CD14-positive monocyte (primary cell): ENCODE results near the gene GPR183. TPM values are rescaled to one million over a fixed set of nuclear protein-coding genes. Genes with fewer than 3 reads are reported as not detected.

Experiments used
- DNase-seq, 3 donors: peaks; one replicate each; pipeline ENCODE4 v3.0.0-alpha.2; 2011 to 2022
- H2AFZ ChIP-seq: 2 replicates; pipeline ENCODE4 v1.6.0; 2012; ENCODE audit warnings: mild to moderate bottlenecking, low read depth, low read length, inconsistent platforms; ENCODE audit not compliant: insufficient read depth, poor library complexity, severe bottlenecking
- H3K27ac ChIP-seq, 2 donors: 1 replicate in 1 of 2; 2 replicates in 1 of 2; pipeline ENCODE4 v1.5.1; 2012 to 2013; ENCODE audit warnings: low read length in 2 of 2, control low read depth in 1 of 2, inconsistent platforms in 1 of 2, low read depth in 1 of 2, mild to moderate bottlenecking in 1 of 2
- H3K27me3 ChIP-seq, 2 donors: one replicate each; pipeline versions ENCODE4 v1.6.0 to v1.6.1; 2011 to 2013; ENCODE audit warnings: low read length in 2 of 2; ENCODE audit not compliant: control insufficient read depth in 2 of 2, insufficient read depth in 2 of 2
- H3K36me3 ChIP-seq, 2 donors: replicated peaks in 1 of 2; 1 replicate in 1 of 2; 2 replicates in 1 of 2; pipeline versions ENCODE4 v1.5.1 to v1.6.1; 2012 to 2013; ENCODE audit warnings: low read length in 2 of 2, control low read depth in 1 of 2, inconsistent platforms in 1 of 2, mild to moderate bottlenecking in 1 of 2; ENCODE audit not compliant: insufficient read depth in 2 of 2, control insufficient read depth in 1 of 2
- H3K4me1 ChIP-seq, 2 donors: 1 replicate in 1 of 2; 2 replicates in 1 of 2; pipeline versions ENCODE4 v1.5.1 to v1.6.1; 2012 to 2013; ENCODE audit warnings: low read length in 2 of 2, control low read depth in 1 of 2, inconsistent platforms in 1 of 2, mild to moderate bottlenecking in 1 of 2, moderate library complexity in 1 of 2; ENCODE audit not compliant: insufficient read depth in 2 of 2, control insufficient read depth in 1 of 2
- H3K4me2 ChIP-seq: replicated peaks from 2 replicates; pipeline ENCODE3; 2012; ENCODE audit warnings: low read length, moderate library complexity, mild to moderate bottlenecking; ENCODE audit not compliant: poor library complexity, severe bottlenecking; ENCODE audit errors: extremely low read depth
- H3K4me3 ChIP-seq, 3 experiments: fragments of 200-600 bp in 1 of 3; sonication (generic) in 1 of 3; replicated peaks in 1 of 3; 1 replicate in 2 of 3; 2 replicates in 1 of 3; pipeline ENCODE4 v1.5.1; 2011 to 2013; ENCODE audit warnings: low read length in 3 of 3, mild to moderate bottlenecking in 3 of 3, control low read depth in 2 of 3, low read depth in 2 of 3, inconsistent platforms in 1 of 3, moderate library complexity in 1 of 3
- H3K79me2 ChIP-seq: 2 replicates; pipeline ENCODE4 v1.6.0; 2012; ENCODE audit warnings: mild to moderate bottlenecking, control low read depth, inconsistent platforms, low read length, moderate library complexity; ENCODE audit not compliant: insufficient read depth
- H3K9ac ChIP-seq: 2 replicates; pipeline ENCODE4 v1.6.0; 2017; ENCODE audit warnings: low read length, mild to moderate bottlenecking; ENCODE audit not compliant: insufficient read depth, poor library complexity, severe bottlenecking
- H3K9me3 ChIP-seq, 2 donors: replicated peaks in 1 of 2; 1 replicate in 1 of 2; 2 replicates in 1 of 2; pipeline versions ENCODE4 v1.5.1 to v1.6.1; 2012 to 2013; ENCODE audit warnings: low read length in 2 of 2, control low read depth in 1 of 2; ENCODE audit not compliant: control insufficient read depth in 1 of 2, insufficient read depth in 1 of 2
- H4K20me1 ChIP-seq: 2 replicates; pipeline ENCODE4 v1.6.0; 2012; ENCODE audit warnings: mild to moderate bottlenecking, low read length, control low read depth, moderate library complexity; ENCODE audit not compliant: insufficient read depth
- H3K27ac Mint-ChIP-seq, 7 donors: one replicate each; pipeline ENCODE4 v1.8.0; 2020; ENCODE audit warnings: mild to moderate bottlenecking in 7 of 7, mixed read lengths in 7 of 7, moderate library complexity in 6 of 7, inconsistent platforms in 2 of 7
- H3K27me3 Mint-ChIP-seq, 3 donors: one replicate each; pipeline ENCODE4 v1.8.0; 2021 to 2022; ENCODE audit warnings: low read depth in 3 of 3, mild to moderate bottlenecking in 3 of 3, mixed read lengths in 3 of 3, moderate library complexity in 3 of 3, inconsistent platforms in 1 of 3
- H3K36me3 Mint-ChIP-seq, 2 donors: one replicate each; pipeline ENCODE4 v1.8.0; 2020; ENCODE audit warnings: mixed read lengths in 2 of 2, inconsistent platforms in 1 of 2, mild to moderate bottlenecking in 1 of 2
- H3K4me1 Mint-ChIP-seq: one replicate; pipeline ENCODE4 v1.8.0; 2020; ENCODE audit warnings: mild to moderate bottlenecking, mixed read lengths
- H3K4me3 Mint-ChIP-seq, 2 donors: one replicate each; pipeline ENCODE4 v1.8.0; 2020; ENCODE audit warnings: mild to moderate bottlenecking in 2 of 2, mixed read lengths in 2 of 2, moderate library complexity in 1 of 2
- H3K9me3 Mint-ChIP-seq, 7 donors: one replicate each; pipeline ENCODE4 v1.8.0; 2020 to 2022; ENCODE audit warnings: mixed read lengths in 7 of 7, mild to moderate bottlenecking in 6 of 7, moderate library complexity in 6 of 7, inconsistent platforms in 2 of 7
- WGBS: methylation state at CpG from one replicate; pipeline ENCODE4 v1.1.5; 2013; ENCODE audit warnings: missing lambda C conversion rate; ENCODE audit not compliant: insufficient coverage; 5-methylcytosine and 5-hydroxymethylcytosine counted together
- intact Hi-C, 2 donors: fragments of 100-400 bp; cut with micrococcal nuclease; formaldehyde crosslinking; loops; one replicate each; pipeline versions ENCODE4 v1.15.0 to v1.15.1; 2023
- polyA plus RNA-seq, 3 donors: library from polyadenylated mRNA; depleted of rRNA in 1 of 3; unstranded in 2 of 3; stranded (reverse) in 1 of 3; fragments of 300-500 nt in 2 of 3; fragments of >200 nt in 1 of 3; fragmentation: Illumina TruSeq in 2 of 3; gene quantifications; 1 replicate in 2 of 3; 2 replicates in 1 of 3; pipeline ENCODE4 v1.2.3, GENCODE V29; 2012 to 2021
- TF ChIP-seq, protein P1 (sequence below): fragments of 200-600 bp; IDR thresholded peaks from one replicate; pipeline ENCODE4 v1.8.0; 2022; ENCODE audit warnings: antibody characterized with exemption, mild to moderate bottlenecking

GPR183 gene
- polyA plus RNA-seq, 3 donors, result 190 to 459 (median 288) TPM

DNA sequence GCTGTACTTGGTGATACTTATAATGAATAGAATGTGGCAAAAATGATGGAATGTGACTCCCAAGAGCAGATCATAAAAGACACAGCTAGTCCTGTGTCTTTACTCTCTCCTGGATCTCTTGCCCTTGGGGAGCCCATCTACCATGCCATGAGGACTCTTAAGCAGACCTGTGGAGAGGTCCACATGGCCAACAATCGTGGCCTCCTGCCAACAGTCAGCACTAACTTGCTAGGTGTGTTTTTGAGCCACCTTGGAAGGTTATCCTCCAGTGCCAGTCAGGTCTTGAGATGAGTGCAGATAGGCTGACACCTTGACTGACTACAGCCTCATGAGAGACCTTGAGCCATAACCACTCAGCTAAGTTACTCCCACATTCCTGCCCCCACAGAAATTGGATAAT lies 22.3 kb upstream of the GPR183 start:
- no peak for DNase-seq
- Mint-ChIP-seq H3K4me1 (peaks cover 23% of the 10 kb centered on the region), H3K27me3 (peaks cover 1 to 3% (median 3%) of the 10 kb centered on the region in 3 donors), H3K9me3 (peaks cover 0 to 1% (median 0%) of the 10 kb centered on the region in 7 donors), H3K27ac (peak overlapping the region in 1 of 7 donors; percentile 17), H3K36me3 (peaks cover 49 to 53% of the 10 kb centered on the region in 2 donors), H3K4me3 (no peak overlapping the region)
- Histone ChIP-seq H3K36me3 (peaks cover 16 to 54% of the 10 kb centered on the region in 2 donors), H4K20me1 (no peaks in the 10 kb centered on the region), H3K4me2 (no peak overlapping the region), H3K27ac (peak overlapping the region in 1 of 2 donors; percentile 16), H3K27me3 (no peaks in the 10 kb centered on the region), H2AFZ (no peak overlapping the region), H3K79me2 (peaks cover 8% of the 10 kb centered on the region), H3K4me1 (peaks cover 10 to 15% of the 10 kb centered on the region in 2 donors), H3K9ac (no peak overlapping the region), H3K4me3 (no peak overlapping the region), H3K9me3 (no peaks in the 10 kb centered on the region)
- 100% methylated on average over 1 of the region's 1 CpG for WGBS
- intact Hi-C loops, result loop anchor here in 1 of 2 donors (10.0 kb wide), 1 partner anchor 45 kb away; no protein-coding TSS in a partner anchor
- TF ChIP-seq, protein P1, sequence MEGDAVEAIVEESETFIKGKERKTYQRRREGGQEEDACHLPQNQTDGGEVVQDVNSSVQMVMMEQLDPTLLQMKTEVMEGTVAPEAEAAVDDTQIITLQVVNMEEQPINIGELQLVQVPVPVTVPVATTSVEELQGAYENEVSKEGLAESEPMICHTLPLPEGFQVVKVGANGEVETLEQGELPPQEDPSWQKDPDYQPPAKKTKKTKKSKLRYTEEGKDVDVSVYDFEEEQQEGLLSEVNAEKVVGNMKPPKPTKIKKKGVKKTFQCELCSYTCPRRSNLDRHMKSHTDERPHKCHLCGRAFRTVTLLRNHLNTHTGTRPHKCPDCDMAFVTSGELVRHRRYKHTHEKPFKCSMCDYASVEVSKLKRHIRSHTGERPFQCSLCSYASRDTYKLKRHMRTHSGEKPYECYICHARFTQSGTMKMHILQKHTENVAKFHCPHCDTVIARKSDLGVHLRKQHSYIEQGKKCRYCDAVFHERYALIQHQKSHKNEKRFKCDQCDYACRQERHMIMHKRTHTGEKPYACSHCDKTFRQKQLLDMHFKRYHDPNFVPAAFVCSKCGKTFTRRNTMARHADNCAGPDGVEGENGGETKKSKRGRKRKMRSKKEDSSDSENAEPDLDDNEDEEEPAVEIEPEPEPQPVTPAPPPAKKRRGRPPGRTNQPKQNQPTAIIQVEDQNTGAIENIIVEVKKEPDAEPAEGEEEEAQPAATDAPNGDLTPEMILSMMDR, result no peak

DNA sequence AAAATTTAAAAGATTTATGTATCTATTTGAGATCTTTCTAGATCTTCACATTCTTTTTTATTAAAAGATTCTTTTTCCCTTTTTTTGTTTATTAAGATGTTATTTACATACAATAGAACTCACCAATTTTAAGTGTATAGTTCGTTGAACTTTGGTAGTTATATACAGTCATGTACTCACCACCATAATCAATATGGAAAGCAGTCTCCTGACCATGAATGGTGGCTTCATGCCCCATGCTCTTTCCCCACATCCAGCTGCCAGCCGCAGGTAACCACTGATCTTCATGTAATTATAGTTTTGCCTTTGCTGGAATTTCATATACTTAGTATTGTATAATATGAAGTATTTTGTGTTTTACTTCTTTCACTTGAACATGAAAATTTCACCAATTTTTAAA lies 20.6 kb upstream of the GPR183 start:
- Histone ChIP-seq H3K9me3 (no peaks in the 10 kb centered on the region), H3K9ac (no peak overlapping the region), H3K4me3 (no peak overlapping the region), H2AFZ (no peak overlapping the region), H3K27me3 (no peaks in the 10 kb centered on the region), H3K79me2 (peaks cover 25% of the 10 kb centered on the region), H3K4me1 (peaks cover 21 to 25% of the 10 kb centered on the region in 2 donors), H3K4me2 (no peak overlapping the region), H3K27ac (no peak overlapping the region), H3K36me3 (peaks cover 16 to 54% of the 10 kb centered on the region in 2 donors), H4K20me1 (no peaks in the 10 kb centered on the region)
- intact Hi-C loops, result loop anchor here in 1 of 2 donors (10.0 kb wide), 1 partner anchor 47 kb away; no protein-coding TSS in a partner anchor
- H3K36me3 Mint-ChIP-seq, result peaks cover 59 to 65% of the 10 kb centered on the region in 2 donors
- peaks cover 0 to 3% (median 3%) of the 10 kb centered on the region in 3 donors for H3K27me3 Mint-ChIP-seq
- TF ChIP-seq, protein P1, result no peak
- no CpG with 5 or more reads among the region's 2 CpGs for WGBS
- no peak overlapping the region for H3K27ac Mint-ChIP-seq
- DNase-seq, result no peak
- peaks cover 35% of the 10 kb centered on the region for H3K4me1 Mint-ChIP-seq
- no peak overlapping the region for H3K4me3 Mint-ChIP-seq
- peaks cover 0 to 1% (median 0%) of the 10 kb centered on the region in 7 donors for H3K9me3 Mint-ChIP-seq
